Superior temporal gyrus (tissue), 1 donor: ENCODE data around the gene MEGF8.

ENCODE experiments used
- DNase-seq: peaks from one replicate; pipeline ENCODE4 v3.0.0-alpha.2; 2016; ENCODE audit errors: extremely low spot score

MEGF8 gene

DNA sequence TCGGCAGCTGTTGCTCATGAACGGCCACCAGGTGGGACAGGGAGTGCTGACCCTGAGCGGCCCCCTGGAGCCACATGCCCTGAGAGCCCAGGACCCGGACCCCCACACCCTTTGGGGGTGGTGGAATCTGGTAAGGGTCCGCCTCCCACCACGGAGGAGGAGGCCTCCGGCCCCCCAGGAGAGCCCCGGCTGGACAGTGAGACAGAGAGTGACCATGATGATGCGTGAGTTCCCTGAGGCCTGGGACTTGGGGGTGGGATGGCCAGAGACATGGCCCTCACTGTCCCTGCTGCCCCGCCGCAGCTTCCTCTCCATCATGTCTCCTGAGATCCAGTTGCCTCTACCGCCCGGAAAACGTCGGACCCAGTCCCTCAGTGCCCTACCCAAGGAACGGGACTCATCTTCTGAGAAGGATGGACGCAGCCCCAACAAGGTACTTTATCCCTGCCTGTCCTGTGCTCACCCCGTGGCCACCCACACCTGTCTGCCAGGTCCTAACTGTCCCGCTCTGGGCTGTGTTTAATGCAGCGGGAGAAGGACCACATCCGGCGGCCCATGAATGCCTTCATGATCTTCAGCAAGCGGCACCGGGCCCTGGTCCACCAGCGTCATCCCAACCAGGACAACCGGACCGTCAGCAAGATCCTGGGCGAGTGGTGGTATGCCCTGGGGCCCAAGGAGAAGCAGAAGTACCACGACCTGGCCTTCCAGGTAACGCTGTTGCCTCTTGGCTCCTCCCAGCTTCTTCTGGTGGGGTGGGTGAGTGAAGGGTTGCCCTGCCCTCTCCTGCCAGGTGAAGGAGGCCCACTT lies 38.2 kb upstream of the MEGF8 start:
- no peak for DNase-seq

- no peak for DNase-seq
These were observed 37.7 kb upstream of the MEGF8 start for GRCh38 chr19:42287827-42288107.

DNA sequence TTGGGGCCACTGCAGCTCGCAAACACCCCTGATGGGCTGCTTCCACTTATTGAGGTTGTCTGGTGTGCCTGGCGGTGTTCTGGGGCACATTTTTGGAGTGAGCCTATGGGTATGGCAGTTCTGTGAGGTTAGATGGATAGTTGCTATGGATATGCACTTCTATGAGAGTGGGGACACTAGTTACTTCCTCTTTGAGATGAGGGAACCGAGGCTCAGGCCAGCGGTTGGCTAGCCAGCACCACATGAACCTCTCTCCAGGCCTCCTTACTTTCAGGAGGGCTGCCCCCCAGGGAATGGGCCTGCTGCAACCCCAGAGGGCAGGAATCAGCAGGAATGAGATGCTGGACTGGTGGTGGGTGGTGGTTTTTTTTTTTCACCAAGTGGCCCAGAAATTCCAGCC lies 37.0 kb upstream of the MEGF8 start:
- DNase-seq = no peak

- DNase-seq = no peak
These were observed 36.4 kb upstream of the MEGF8 start for GRCh38 chr19:42288881-42289555.

GRCh38 chr19:42289556-42290041 lies 35.8 kb upstream of the MEGF8 start:
- no peak for DNase-seq

GRCh38 chr19:42290136-42290522 lies 35.3 kb upstream of the MEGF8 start:
- no peak for DNase-seq

DNA sequence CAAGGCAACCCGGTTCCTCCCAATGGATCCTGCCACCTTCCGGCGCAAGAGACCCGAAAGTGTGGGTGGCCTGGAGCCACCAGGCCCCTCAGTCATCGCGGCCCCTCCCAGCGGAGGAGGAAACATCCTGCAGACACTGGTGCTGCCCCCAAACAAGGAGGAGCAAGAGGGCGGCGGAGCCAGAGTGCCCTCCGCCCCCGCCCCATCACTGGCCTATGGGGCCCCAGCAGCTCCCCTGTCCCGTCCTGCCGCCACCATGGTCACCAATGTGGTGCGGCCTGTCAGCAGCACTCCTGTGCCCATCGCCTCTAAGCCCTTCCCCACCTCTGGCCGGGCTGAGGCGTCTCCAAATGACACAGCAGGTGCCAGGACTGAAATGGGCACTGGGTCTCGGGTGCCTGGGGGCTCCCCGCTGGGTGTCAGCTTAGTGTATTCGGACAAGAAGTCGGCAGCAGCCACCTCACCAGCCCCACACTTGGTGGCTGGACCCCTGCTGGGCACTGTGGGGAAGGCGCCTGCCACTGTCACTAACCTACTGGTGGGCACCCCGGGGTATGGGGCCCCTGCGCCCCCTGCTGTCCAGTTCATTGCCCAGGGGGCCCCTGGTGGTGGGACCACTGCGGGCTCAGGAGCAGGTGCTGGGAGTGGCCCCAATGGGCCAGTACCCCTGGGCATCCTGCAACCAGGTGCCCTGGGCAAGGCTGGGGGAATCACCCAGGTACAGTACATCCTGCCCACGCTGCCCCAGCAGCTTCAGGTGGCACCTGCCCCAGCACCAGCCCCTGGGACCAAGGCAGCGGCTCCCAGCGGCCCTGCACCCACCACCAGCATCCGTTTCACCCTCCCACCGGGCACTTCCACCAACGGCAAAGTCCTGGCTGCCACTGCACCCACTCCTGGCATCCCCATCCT lies 34.7 kb upstream of the MEGF8 start:
- no peak for DNase-seq

GRCh38 chr19:42291435-42291810 lies 34.0 kb upstream of the MEGF8 start:
- DNase-seq = no peak

GRCh38 chr19:42292042-42292960 lies 33.1 kb upstream of the MEGF8 start:
- no peak for DNase-seq

DNA sequence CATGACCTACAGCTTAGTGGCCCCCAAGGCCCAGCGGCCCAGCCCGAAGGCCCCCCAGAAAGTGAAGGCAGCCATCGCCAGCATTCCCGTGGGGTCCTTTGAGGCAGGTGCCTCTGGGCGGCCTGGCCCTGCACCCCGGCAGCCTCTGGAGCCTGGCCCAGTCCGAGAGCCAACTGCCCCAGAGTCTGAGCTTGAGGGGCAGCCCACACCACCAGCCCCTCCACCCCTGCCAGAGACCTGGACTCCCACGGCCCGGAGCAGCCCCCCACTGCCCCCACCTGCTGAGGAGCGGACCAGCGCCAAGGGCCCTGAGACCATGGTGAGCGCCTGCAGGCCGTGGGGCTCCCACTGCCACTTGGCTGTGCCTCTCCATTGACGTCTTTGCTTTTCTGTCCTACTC lies 32.5 kb upstream of the MEGF8 start:
- no peak for DNase-seq

- DNase-seq = no peak
These were observed 31.9 kb upstream of the MEGF8 start for GRCh38 chr19:42293540-42293939.

DNA sequence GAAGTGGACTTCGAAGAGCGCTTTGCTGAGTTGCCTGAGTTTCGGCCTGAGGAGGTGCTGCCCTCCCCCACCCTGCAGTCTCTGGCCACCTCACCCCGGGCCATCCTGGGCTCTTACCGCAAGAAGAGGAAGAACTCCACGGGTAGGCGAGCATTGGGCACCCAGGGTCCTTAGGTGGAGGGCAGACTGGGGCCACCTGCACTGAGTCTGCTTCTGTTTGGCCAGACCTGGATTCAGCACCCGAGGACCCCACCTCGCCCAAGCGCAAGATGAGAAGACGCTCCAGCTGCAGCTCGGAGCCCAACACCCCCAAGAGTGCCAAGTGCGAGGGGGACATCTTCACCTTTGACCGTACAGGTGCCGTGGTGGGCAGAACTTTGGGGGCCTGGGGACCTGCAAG lies 31.5 kb upstream of the MEGF8 start:
- DNase-seq = no peak

DNA sequence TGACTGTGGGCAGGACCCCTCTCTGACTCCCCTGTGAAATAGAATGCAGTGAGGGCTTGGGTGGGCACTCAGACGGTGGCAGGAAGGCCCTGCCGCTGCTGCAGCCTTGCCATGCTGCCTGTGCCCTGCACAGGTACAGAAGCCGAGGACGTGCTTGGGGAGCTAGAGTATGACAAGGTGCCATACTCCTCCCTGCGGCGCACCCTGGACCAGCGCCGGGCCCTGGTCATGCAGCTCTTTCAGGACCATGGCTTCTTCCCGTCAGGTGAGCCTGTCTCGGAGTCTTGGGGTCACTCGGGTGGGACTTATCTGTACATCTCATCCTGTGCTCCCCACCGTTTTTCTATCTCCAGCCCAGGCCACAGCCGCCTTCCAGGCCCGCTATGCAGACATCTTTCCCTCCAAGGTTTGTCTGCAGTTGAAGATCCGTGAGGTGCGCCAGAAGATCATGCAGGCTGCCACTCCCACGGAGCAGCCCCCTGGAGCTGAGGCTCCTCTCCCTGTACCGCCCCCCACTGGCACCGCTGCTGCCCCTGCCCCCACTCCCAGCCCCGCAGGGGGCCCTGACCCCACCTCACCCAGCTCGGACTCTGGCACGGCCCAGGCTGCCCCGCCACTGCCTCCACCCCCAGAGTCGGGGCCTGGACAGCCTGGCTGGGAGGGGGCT lies 30.8 kb upstream of the MEGF8 start:
- no peak for DNase-seq

GRCh38 chr19:42295342-42295741 lies 30.1 kb upstream of the MEGF8 start:
- DNase-seq = no peak

DNA sequence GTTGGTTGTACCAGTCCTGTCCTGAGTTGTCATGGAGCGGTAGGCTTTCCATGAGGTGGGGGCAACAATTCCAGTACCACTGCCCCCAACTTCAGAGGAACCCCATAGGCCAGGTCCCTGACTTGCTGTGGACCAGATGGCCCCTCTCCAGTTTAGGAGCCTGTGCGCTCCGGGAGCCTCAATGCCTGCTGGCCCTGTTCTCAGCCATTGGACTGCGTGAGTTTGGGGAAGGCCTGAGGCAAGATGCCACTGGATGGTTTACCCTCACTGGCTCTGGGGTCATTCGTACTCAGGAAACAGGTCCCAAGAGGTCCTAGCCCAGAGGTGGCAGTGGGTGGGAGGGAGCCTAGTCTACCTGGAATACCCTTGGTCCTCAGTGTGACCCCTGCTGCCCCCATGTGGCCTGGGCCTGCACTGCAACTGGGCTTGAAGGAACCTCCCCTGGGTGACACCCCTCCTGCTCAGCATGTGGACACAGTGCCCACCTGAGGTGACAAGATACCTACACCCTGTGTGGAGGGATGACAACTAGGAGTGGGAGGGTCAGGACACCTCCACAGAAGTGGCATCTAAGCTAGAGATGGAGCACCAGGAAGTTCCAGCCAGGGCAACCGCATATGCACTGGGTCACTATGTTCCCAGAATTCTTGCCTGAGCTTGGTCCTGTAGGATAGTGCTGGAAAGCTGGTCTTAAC lies 29.5 kb upstream of the MEGF8 start:
- peak; percentile 83 for DNase-seq

- DNase-seq = no peak
These were observed 28.4 kb upstream of the MEGF8 start for GRCh38 chr19:42297039-42297438.

DNA sequence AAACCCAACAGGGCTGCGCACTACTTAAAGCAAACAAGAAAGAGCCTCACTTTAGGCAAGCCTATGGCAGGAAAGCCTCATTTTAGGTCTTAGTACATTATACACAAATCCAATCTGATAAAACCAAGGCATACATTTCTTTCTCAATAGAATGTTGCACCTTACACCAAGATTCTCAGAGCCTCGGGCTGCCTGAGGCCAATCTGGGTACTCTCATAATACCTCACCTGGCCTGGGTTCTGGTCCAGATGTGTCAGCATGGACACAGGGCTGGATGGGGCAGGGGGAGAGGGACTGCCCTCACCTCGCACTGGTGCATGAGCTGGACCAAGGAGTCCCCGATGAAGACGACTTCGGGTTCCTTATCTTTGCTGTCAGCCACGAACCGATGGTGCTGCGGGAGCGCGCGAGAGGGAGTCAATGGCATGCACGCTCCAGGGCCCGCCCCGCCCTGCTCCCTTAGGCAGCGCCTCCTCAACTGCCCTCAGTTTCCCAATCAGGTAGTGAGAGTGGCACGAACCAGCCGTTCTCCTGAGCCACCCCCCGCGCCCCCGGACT lies 23.7 kb upstream of the MEGF8 start, which contains the start of gene PRR19:
TSS of gene PRR19 (plus strand) at position 487 of the 558 bp plus-strand sequence. CDS start 7,453 bp downstream, outside the sequence.
- DNase-seq = no peak

- no peak for DNase-seq
These were observed 22.4 kb upstream of the MEGF8 start for GRCh38 chr19:42303101-42303464.

DNA sequence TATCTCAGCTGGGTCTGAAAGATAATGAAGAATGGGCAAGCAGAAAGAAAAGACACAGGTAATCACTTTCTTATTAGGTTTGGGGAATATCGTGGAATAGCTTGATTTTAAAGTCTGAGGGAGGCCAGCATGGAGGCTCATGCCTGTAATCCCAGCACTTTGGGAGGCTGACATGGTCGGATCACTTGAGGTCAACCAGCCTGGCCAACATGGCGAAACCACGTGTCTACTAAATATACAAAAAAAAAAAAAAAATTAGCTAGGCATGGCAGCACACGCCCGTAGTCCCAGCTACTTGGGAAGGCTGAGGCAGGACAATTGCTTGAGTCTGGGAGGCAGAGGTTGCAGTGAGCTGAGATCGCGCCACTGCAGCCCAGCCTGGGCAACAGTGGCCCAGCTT lies 21.6 kb upstream of the MEGF8 start:
- DNase-seq = no peak

DNA sequence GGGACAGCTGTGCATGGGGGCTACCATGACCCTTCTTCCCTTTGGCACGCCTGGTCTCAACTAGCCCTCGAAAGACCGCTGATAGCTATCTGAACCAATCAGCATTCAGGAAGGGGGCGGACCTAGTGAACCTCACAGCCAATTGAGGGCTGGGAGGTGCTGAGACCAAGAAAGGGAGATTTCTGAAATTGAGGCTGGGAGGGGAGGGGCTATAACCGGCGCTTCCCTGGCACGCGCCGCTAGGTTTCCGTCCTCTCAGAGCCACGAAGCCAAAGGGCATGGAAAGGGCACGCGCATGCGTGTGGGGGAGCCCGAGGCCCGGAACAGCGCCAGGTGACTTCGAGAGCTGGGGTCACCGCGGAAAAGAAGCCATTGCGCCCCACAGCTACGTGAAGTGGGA lies 18.8 kb upstream of the MEGF8 start:
- no peak for DNase-seq
